ENCODE data around the gene GRM7. TPM values are rescaled to one million over a fixed set of nuclear protein-coding genes. Genes with fewer than 3 reads are reported as not detected.

GRM7 gene
- total RNA-seq, 1 experiment from 2014 or later: not detected

GRCh38 chr3:7309641-7310102, 448.8 kb downstream of the GRM7 start:
- no TSS peak for BruUV-seq (replicated peaks)

GRCh38 chr3:7315037-7315436, 454.1 kb downstream of the GRM7 start:
- BruUV-seq (replicated peaks): no TSS peak
- Histone ChIP-seq H3K4me1 (ENCODE audit: insufficient read depth, low read length, poor library complexity, severe bottlenecking) (peaks cover 7% of the 10 kb centered on the region), H3K27ac (ENCODE audit: low read depth, low read length, poor library complexity, severe bottlenecking) (no peak overlapping the region), H3K4me3 (ENCODE audit: low read depth, low read length, poor library complexity, severe bottlenecking) (no peak overlapping the region), H3K27me3 (replicated peaks; ENCODE audit: insufficient read depth, low read depth, low read length, poor library complexity) (no peaks in the 10 kb centered on the region), H3K36me3 (ENCODE audit: insufficient read depth, low read length, poor library complexity, severe bottlenecking) (no peaks in the 10 kb centered on the region), H3K9me3 (ENCODE audit: low read depth, low read length, poor library complexity, severe bottlenecking) (no peaks in the 10 kb centered on the region)
- ChIA-PET CTCF (no interaction called here), POLR2A (ENCODE audit: low non-redundant PET) (no interaction called here)
- TF ChIP-seq EZH2 (IDR thresholded peaks at IDR 0.05; ENCODE audit: borderline replicate concordance, low read depth, low read length, poor library complexity, severe bottlenecking) (no peak), CTCF (conservative IDR thresholded peaks at IDR 0.05; ENCODE audit: low read depth, low read length) (no peak)
- DNase-seq (ENCODE audit: low spot score): no peak
- intact Hi-C loops (cut with micrococcal nuclease; ENCODE audit: unreplicated experiment): no loop called here

More at GRCh38 chr3:7309641-7310102, 448.8 kb downstream of the GRM7 start:
- intact Hi-C loops (cut with micrococcal nuclease; ENCODE audit: unreplicated experiment): no loop called here
- ChIA-PET POLR2A (ENCODE audit: low non-redundant PET) (no interaction called here), CTCF (no interaction called here)
- peak overlapping the region; percentile 72 for H3K27ac ChIP-seq (ENCODE audit: low read depth, low read length, poor library complexity, severe bottlenecking)
- no peaks in the 10 kb centered on the region for H3K9me3 ChIP-seq (ENCODE audit: low read depth, low read length, poor library complexity, severe bottlenecking)
- no peak for TF ChIP-seq CTCF (conservative IDR thresholded peaks at IDR 0.05; ENCODE audit: low read depth, low read length)
- no peak for TF ChIP-seq EZH2 (IDR thresholded peaks at IDR 0.05; ENCODE audit: borderline replicate concordance, low read depth, low read length, poor library complexity, severe bottlenecking)
- no peaks in the 10 kb centered on the region for H3K36me3 ChIP-seq (ENCODE audit: insufficient read depth, low read length, poor library complexity, severe bottlenecking)
- no peak overlapping the region for H3K4me3 ChIP-seq (ENCODE audit: low read depth, low read length, poor library complexity, severe bottlenecking)
- peaks cover 20% of the 10 kb centered on the region for H3K4me1 ChIP-seq (ENCODE audit: insufficient read depth, low read length, poor library complexity, severe bottlenecking)
- H3K27me3 ChIP-seq (replicated peaks; ENCODE audit: insufficient read depth, low read depth, low read length, poor library complexity): no peaks in the 10 kb centered on the region
- DNase-seq (ENCODE audit: low spot score): peak; percentile 95

- Histone ChIP-seq H3K27me3 (replicated peaks; ENCODE audit: insufficient read depth, low read depth, low read length, poor library complexity) (no peaks in the 10 kb centered on the region), H3K27ac (ENCODE audit: low read depth, low read length, poor library complexity, severe bottlenecking) (no peak overlapping the region), H3K4me1 (ENCODE audit: insufficient read depth, low read length, poor library complexity, severe bottlenecking) (no peaks in the 10 kb centered on the region), H3K4me3 (ENCODE audit: low read depth, low read length, poor library complexity, severe bottlenecking) (no peak overlapping the region), H3K36me3 (ENCODE audit: insufficient read depth, low read length, poor library complexity, severe bottlenecking) (no peaks in the 10 kb centered on the region), H3K9me3 (ENCODE audit: low read depth, low read length, poor library complexity, severe bottlenecking) (no peaks in the 10 kb centered on the region)
- ChIA-PET CTCF (no interaction called here), POLR2A (ENCODE audit: low non-redundant PET) (no interaction called here)
- intact Hi-C loops (cut with micrococcal nuclease; ENCODE audit: unreplicated experiment): no loop called here
- DNase-seq (ENCODE audit: low spot score): no peak
- no peak for TF ChIP-seq CTCF (conservative IDR thresholded peaks at IDR 0.05; ENCODE audit: low read depth, low read length)
- no TSS peak for BruUV-seq (replicated peaks)
These were observed 462.2 kb downstream of the GRM7 start for GRCh38 chr3:7322957-7323669.

Data from A673 (cell line).